HG03457 (cell line): ENCODE results near the gene ANKRD63.

ENCODE experiments used
- ATAC-seq: cut with Tn5 transposase; IDR thresholded peaks from one replicate; pipeline ENCODE4 v1.9.1; 2021; ENCODE audit warnings: moderate number of reproducible peaks; ENCODE audit not compliant: unreplicated experiment

Gene ANKRD63

GRCh38 chr15:40246496-40247280 lies 36.2 kb downstream of the ANKRD63 start:
- no peak for ATAC-seq

DNA sequence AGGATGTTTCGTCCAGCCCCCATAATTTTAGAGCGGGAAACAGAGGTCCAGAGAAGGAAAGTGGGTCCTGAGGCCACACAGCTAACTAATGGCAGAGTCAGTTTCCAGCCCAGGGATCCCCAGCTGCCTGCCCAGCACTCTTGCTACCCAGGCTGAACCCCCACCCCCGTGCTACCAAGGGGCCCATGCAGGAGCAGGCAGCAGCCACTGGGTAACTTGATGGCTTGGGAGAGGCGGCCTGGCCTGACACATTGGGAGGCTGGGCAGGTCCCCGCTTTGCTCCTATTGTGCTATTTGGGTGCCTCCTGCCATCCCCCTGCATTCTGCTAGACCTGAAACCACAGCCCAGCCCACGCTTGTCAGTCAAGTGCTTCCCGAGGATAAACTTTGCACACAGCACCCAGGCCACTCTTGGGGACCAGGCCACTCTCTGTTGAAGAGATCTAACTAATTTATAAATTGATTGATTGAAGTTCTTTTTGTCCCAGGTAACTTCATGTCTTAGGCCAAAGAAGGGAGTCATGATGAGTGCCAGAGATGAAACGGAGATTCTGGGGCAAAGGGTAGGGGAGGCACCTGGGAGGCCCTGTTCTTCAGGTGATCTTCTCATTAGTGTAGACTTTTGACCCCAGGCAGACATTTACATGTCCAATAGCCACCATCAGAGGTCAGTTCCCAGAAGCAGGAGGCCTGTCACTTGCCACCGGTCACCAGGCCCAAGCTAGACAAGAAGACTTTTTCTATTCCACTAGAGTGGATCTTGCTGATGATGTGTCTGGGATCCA lies 37.0 kb downstream of the ANKRD63 start:
- no peak for ATAC-seq

DNA sequence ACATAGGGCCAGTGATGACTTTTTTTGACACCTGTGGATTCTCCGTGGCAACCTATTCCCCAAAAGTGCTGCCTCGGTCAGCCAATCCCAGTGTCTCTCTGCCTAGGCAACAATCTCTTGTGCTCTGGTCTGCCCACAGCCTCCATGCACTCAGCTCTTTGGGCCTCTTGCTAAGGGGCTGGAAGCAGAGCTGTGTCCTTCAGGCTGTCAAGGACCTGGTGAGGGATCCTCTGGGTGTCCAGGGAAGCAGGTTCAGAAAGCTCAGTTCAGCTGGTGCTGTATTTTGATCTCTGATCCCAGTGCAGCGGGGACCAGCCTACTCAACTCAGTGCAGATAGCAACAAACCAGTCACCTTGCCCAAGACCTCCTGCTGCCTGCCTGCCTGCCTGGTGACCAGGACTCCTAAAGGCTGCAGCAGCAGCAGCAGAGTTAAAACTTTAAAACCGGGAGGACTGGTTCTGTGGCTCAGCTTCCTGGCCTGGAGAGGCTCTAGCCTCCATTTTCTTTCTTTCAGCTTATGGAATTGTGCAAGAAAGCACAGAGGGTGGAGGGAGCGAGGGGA lies 37.8 kb downstream of the ANKRD63 start:
- no peak for ATAC-seq

- ATAC-seq, result no peak
Measured at GRCh38 chr15:40243126-40243810, 39.6 kb downstream of the ANKRD63 start.

DNA sequence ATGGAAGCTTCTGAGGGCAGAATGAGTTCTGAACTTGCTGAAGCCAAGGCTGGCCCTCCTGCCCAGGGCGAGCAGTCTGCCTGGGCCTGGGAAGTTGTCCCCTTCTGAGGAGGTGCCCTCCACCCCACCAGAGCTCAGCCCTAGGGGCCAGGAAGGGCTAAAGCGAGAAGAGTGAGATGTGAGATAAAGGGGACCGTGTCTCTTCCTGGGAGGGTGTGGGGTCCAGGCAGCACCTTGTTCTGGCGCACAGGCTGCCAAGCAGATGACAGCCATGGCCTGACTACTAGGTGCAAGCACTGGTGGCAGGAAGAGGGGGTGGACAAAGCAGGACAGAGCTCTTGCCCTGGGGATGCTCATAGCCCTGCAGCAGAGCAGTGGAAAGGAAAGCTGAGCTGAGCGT lies 40.3 kb downstream of the ANKRD63 start:
- no peak for ATAC-seq

- no peak for ATAC-seq
Measured at GRCh38 chr15:40242213-40242599, 40.7 kb downstream of the ANKRD63 start.

DNA sequence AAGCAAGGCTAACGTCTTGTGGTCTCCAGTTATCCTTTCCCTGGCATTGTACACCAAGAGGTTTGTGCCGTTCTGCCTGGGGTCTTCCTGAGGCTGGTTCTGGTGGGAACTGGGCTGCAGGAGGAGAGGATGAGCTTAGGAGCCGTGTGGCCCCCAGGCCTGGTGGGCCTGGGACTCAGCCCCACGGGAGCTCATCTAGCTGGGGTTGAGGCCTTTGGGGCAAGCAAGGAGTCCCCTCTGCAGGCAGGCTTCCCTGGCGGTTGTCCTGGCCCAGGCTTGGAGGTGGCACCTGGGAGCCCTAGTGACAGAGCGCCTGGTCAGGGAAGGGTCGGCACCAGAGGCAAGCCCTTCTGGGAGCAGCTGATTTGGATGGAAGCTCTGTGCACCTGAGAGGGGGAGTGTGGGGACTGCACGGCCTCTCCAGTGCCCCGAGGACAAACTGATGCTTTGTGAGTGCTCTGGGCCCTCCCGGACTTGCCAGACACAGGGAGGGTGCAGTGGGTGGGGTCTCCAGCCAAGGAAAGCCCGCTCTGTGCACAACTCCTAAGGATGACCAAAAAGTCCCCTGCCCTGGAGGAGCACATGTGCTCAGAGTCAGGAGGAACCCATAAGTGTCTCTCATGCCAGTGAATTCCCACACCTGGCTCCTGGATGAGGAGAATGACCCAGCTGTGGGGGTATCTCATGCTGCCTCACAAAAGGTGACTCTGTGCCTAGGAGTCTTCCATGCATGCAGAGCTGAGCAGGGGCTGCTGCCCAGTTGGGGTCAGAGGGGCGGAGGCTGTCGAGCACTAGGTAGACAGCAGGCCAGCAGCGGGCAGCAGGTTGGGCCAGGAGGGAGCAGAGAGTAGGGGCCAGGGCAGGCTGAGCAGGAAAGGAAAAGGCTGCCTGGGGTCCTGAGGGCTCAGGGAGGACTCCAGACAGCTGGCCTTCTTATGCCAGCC lies 41.3 kb downstream of the ANKRD63 start:
- no peak for ATAC-seq

DNA sequence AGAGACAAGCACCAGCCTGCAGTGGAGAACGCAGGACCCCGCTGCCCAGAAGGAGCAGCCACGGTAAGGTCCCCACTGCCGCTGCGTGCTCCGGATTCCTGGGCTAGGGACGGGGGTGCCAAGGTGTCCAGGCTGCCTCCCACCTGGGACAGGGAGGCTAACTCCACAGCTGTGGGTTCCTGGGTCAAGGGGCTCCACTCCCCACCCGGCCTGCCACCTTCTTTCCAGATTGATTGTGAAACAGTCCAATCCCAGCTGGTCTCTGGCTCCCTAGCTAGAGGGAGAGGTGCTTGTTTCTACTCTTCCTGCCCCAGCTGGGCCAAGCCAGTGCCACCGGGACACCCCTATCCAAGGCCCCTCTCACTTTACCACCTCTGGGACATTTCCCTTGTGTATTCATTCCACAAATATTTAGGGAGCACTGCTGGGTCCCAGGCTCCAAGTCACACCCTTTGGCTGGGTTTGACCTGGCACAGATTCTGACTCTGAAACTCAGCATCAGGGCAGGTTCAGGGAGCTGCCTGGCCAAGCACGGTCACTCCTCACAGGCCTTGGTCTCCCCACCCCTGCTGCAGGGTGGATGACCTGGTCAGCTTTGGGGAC lies 42.1 kb downstream of the ANKRD63 start:
- no peak for ATAC-seq

GRCh38 chr15:40239693-40240618 lies 42.9 kb downstream of the ANKRD63 start:
- no peak for ATAC-seq

DNA sequence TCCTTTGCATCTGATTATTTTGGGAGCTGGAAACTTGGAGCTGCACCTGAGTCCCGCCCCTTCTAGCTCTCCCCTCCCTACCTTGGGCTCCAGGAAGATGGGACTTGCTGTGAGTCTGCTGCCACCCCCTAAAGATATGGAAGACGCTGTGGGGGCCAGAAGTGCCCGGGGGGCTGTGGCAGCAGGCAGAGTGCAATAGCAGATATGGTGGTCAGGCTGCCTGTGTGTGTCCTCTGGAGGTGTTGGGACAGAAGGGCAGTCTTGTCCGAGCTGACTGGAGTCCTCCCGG lies 43.5 kb downstream of the ANKRD63 start:
- no peak for ATAC-seq

- ATAC-seq, result no peak
Measured at GRCh38 chr15:40238532-40239403, 44.1 kb downstream of the ANKRD63 start, which contains the start of gene PAK6. PAK6 (plus strand) TSS chr15:40239063; CDS start chr15:40264786, 25,723 bp downstream.

DNA sequence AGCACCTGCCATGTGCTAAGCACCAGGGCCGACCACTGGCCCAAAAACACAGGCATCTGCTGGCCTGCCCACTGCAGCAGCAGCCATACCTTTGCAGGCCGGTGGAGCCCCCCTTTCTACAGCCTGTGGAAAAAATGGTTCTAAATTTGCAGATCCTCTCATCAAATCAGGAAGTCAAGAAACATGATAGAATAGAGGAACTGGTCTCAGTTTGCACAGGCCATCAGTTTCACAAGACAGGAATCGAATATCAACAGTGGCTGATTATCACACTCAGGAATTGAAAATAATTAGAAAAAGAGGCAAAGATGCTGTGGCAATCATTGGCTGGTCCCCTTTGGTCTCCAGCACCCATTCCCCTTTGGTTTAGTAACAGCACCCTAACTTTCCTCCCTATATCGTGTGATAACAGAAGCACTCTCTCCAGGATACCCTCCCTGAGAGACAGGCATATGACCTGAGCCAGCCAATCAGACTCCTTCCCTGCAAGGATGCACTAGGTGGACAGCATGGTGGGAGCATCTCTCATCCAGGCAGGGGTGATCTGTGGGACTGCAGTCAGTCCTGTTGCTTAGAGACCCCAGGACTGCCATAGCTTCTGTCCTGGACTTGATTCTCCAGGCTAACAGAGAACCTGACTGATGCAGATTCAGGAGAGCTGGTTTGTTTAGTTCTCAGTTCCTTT lies 47.5 kb downstream of the ANKRD63 start:
- no peak for ATAC-seq

DNA sequence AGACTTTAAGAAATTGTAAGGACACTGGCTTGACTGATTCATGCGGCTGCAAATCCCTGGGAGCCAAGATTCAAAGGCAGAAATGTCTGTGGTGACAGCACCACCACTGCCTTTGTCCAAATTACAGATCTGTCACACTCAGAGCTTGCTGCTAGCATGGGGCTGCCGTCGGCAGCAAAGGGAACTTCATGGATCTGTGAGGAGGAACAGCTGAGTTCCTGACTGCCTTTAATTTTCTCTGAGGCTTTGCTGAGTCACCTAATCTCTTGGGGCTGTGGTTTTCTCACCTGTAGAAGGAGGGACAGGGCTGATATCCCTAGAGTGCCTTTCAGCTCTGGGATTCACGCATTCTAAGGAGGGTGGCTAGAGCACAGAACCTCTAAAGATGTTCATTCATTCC lies 48.1 kb downstream of the ANKRD63 start:
- no peak for ATAC-seq

- ATAC-seq, result no peak
Measured at GRCh38 chr15:40233727-40234577, 48.9 kb downstream of the ANKRD63 start.

DNA sequence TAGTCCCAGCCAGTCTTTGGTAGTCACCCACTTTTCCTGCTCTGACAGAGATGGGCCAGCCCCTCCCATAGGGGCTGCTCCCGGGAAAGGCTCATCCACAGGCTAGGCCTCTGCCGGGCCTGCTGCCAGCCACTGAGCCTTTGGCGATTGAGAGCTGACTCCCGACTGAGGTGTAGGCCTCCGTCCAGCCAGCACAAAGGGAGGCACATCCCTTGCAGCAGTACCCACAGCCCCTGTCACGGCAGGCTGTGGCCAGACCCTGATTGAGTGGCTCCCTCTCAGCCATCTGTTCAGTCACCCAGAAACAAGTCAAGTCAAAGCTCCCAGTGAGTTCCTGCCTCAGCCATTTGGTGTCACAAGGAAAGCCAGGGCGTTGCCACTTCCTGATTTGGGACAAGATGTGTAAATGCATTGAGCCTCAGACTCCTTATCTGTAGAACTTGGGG lies 50.2 kb downstream of the ANKRD63 start:
- no peak for ATAC-seq
